Skin of body (tissue), 2 donors: ENCODE data around the gene OAF. TPM values are rescaled to one million over a fixed set of nuclear protein-coding genes. Genes with fewer than 3 reads are reported as not detected.

Experiments
- DNase-seq: peaks from one replicate; lab custom pipeline; 2025; lab: John Stamatoyannopoulos, UW
- total RNA-seq: library from RNA; depleted of rRNA; stranded (reverse); fragments of >200 nt; gene quantifications from one replicate; pipeline ENCODE4 v1.2.3, GENCODE V29; 2014

The OAF gene
- total RNA-seq, 1 donor from 2014 or later, result 19.0 TPM

- no peak for DNase-seq
Measured at GRCh38 chr11:120183701-120184141, 27.1 kb upstream of the OAF start.

- DNase-seq, result peak; percentile 72
Measured at GRCh38 chr11:120184371-120184945, 26.4 kb upstream of the OAF start.

GRCh38 chr11:120184946-120185705 is 25.7 kb upstream of the OAF start:
- DNase-seq, result peak; percentile 92

GRCh38 chr11:120185706-120186455 is 25.0 kb upstream of the OAF start:
- DNase-seq, result peak; percentile 95

GRCh38 chr11:120186456-120186773 is 24.4 kb upstream of the OAF start:
- DNase-seq, result peak; percentile 61

- DNase-seq, result peak; percentile 95
Measured at GRCh38 chr11:120186774-120187591, 23.8 kb upstream of the OAF start.

- DNase-seq, result no peak
Measured at GRCh38 chr11:120188371-120188770, 22.5 kb upstream of the OAF start.

- DNase-seq, result no peak
Measured at GRCh38 chr11:120188811-120189455, 21.9 kb upstream of the OAF start.

- no peak for DNase-seq
Measured at GRCh38 chr11:120191058-120191457, 19.8 kb upstream of the OAF start.

GRCh38 chr11:120192831-120193625 is 17.8 kb upstream of the OAF start:
- no peak for DNase-seq

- DNase-seq, result no peak
Measured at GRCh38 chr11:120194166-120194565, 16.7 kb upstream of the OAF start.

GRCh38 chr11:120195601-120196320 is 15.1 kb upstream of the OAF start:
- DNase-seq, result peak; percentile 56

GRCh38 chr11:120196826-120197225 is 14.0 kb upstream of the OAF start:
- DNase-seq, result no peak

- DNase-seq, result peak; percentile 73
Measured at GRCh38 chr11:120197251-120197891, 13.5 kb upstream of the OAF start.

- DNase-seq, result peak; percentile 16
Measured at GRCh38 chr11:120197977-120198376, 12.9 kb upstream of the OAF start.

GRCh38 chr11:120198403-120198786 is 12.4 kb upstream of the OAF start:
- DNase-seq, result no peak

GRCh38 chr11:120198787-120199469 is 11.9 kb upstream of the OAF start:
- DNase-seq, result no peak

GRCh38 chr11:120199613-120200012 is 11.2 kb upstream of the OAF start:
- DNase-seq, result no peak

- no peak for DNase-seq
Measured at GRCh38 chr11:120200677-120201076, 10.2 kb upstream of the OAF start.
